ENCODE data around the gene BASP1. TPM values are rescaled to one million over a fixed set of nuclear protein-coding genes. Genes with fewer than 3 reads are reported as not detected.

BASP1 gene
- total RNA-seq, 1 donor from 2014 or later = 158 TPM

GRCh38 chr5:17180330-17180843, 37.0 kb upstream of the BASP1 start:
- Histone ChIP-seq H3K9ac (no peak overlapping the region), H3F3A (ENCODE audit: low read depth) (no peaks in the 10 kb centered on the region), H3K4me3 (no peak overlapping the region), H3K27ac (no peak overlapping the region), H3K9me3 (ENCODE audit: low read depth) (no peaks in the 10 kb centered on the region), H3K4me2 (no peak overlapping the region), H3K27me3 (no peaks in the 10 kb centered on the region), H2AFZ (replicated peaks) (no peak overlapping the region), H3K4me1 (no peaks in the 10 kb centered on the region), H4K20me1 (ENCODE audit: low read depth) (no peaks in the 10 kb centered on the region), H3K36me3 (no peaks in the 10 kb centered on the region), H3K79me2 (ENCODE audit: low read depth) (no peaks in the 10 kb centered on the region)
- Mint-ChIP-seq H3K4me1 (peaks cover 19% of the 10 kb centered on the region), H3K4me3 (no peak overlapping the region), H3K36me3 (peaks cover 1% of the 10 kb centered on the region), H3K27me3 (ENCODE audit: insufficient read depth, low read depth) (peaks cover 2% of the 10 kb centered on the region), H3K27ac (no peak overlapping the region), H3K9me3 (no peaks in the 10 kb centered on the region)
- TF ChIP-seq EZH2phosphoT487 (IDR thresholded peaks at IDR 0.05) (no peak), EZH2 (IDR thresholded peaks at IDR 0.05) (no peak), CTCF (IDR thresholded peaks at IDR 0.05) (no peak)
- no peak for DNase-seq (ENCODE audit: low spot score)

- H3K9ac ChIP-seq = no peak overlapping the region
- H3K36me3 ChIP-seq = no peaks in the 10 kb centered on the region
- H3K4me2 ChIP-seq = no peak overlapping the region
- no peaks in the 10 kb centered on the region for H3K27me3 ChIP-seq
- no peaks in the 10 kb centered on the region for H3F3A ChIP-seq (ENCODE audit: low read depth)
- H2AFZ ChIP-seq (replicated peaks) = no peak overlapping the region
- no peak overlapping the region for H3K27ac ChIP-seq
- H3K27me3 Mint-ChIP-seq (ENCODE audit: insufficient read depth, low read depth) = peaks cover 2% of the 10 kb centered on the region
- no peaks in the 10 kb centered on the region for H3K9me3 Mint-ChIP-seq
- H3K4me3 Mint-ChIP-seq = no peak overlapping the region
- H3K4me3 ChIP-seq = no peak overlapping the region
- no peaks in the 10 kb centered on the region for H3K79me2 ChIP-seq (ENCODE audit: low read depth)
- DNase-seq (ENCODE audit: low spot score) = no peak
- H3K4me1 ChIP-seq = no peaks in the 10 kb centered on the region
- no peaks in the 10 kb centered on the region for H4K20me1 ChIP-seq (ENCODE audit: low read depth)
- peaks cover 1% of the 10 kb centered on the region for H3K36me3 Mint-ChIP-seq
- no peak for TF ChIP-seq CTCF (IDR thresholded peaks at IDR 0.05)
- no peak for TF ChIP-seq EZH2 (IDR thresholded peaks at IDR 0.05)
- TF ChIP-seq EZH2phosphoT487 (IDR thresholded peaks at IDR 0.05) = no peak
- H3K9me3 ChIP-seq (ENCODE audit: low read depth) = no peaks in the 10 kb centered on the region
- peaks cover 19% of the 10 kb centered on the region for H3K4me1 Mint-ChIP-seq
- no peak overlapping the region for H3K27ac Mint-ChIP-seq
These were observed 36.3 kb upstream of the BASP1 start for GRCh38 chr5:17180864-17181723.

- H3K27ac Mint-ChIP-seq = no peak overlapping the region
These were observed 34.9 kb upstream of the BASP1 start for GRCh38 chr5:17182494-17182893.

More at GRCh38 chr5:17182494-17182893, 34.9 kb upstream of the BASP1 start:
- H3K79me2 ChIP-seq (ENCODE audit: low read depth) = no peaks in the 10 kb centered on the region
- TF ChIP-seq CTCF (IDR thresholded peaks at IDR 0.05) (no peak), EZH2 (IDR thresholded peaks at IDR 0.05) (no peak)
- no peaks in the 10 kb centered on the region for H3K9me3 Mint-ChIP-seq
- DNase-seq (ENCODE audit: low spot score) = no peak
- H3K4me3 ChIP-seq = no peak overlapping the region
- H3K36me3 Mint-ChIP-seq = no peaks in the 10 kb centered on the region
- no peak overlapping the region for H3K27ac ChIP-seq
- H3K4me1 ChIP-seq = no peaks in the 10 kb centered on the region
- no peak overlapping the region for H2AFZ ChIP-seq (replicated peaks)
- H3K4me1 Mint-ChIP-seq = peaks cover 19% of the 10 kb centered on the region
- no peaks in the 10 kb centered on the region for H4K20me1 ChIP-seq (ENCODE audit: low read depth)
- H3K27me3 ChIP-seq = no peaks in the 10 kb centered on the region
- H3K4me2 ChIP-seq = no peak overlapping the region
- no peaks in the 10 kb centered on the region for H3K9me3 ChIP-seq (ENCODE audit: low read depth)
- no peaks in the 10 kb centered on the region for H3F3A ChIP-seq (ENCODE audit: low read depth)
- no peak overlapping the region for H3K4me3 Mint-ChIP-seq
- H3K9ac ChIP-seq = no peak overlapping the region
- peaks cover 5% of the 10 kb centered on the region for H3K27me3 Mint-ChIP-seq (ENCODE audit: insufficient read depth, low read depth)
- no peaks in the 10 kb centered on the region for H3K36me3 ChIP-seq
